Fibroblast of villous mesenchyme (primary cell): ENCODE results near the gene TAS1R2. TPM values are rescaled to one million over a fixed set of nuclear protein-coding genes. Genes with fewer than 3 reads are reported as not detected.
A peak's percentile ranks its signal among the peaks of the same experiment; 100 is the strongest.
"Not testable (repeated sequence)": the region's sequence is repeated elsewhere in the genome, so short reads cannot be mapped to it uniquely, and the experiment has no call there.

Experiments
- DNase-seq: peaks from one replicate; pipeline ENCODE4 v3.0.0-alpha.2; 2010; ENCODE audit warnings: low read depth
- H3K4me3 ChIP-seq: 2 replicates; pipeline ENCODE4 v1.5.1; 2011; ENCODE audit warnings: low read depth, mild to moderate bottlenecking, low read length
- CTCF ChIP-seq: IDR thresholded peaks from 2 replicates; pipeline ENCODE4 v1.5.1; 2012; ENCODE audit warnings: low read depth, mild to moderate bottlenecking, low read length; ENCODE audit not compliant: insufficient read depth
- total RNA-seq: library from RNA; depleted of rRNA; stranded (reverse); fragments of >200 nt; gene quantifications from 2 replicates; pipeline ENCODE4 v1.2.3, GENCODE V29; 2012

TAS1R2 gene
- total RNA-seq, 1 donor = not detected

GRCh38 chr1:18875107-18875795 lies 15.8 kb upstream of the TAS1R2 start:
- TF ChIP-seq CTCF = peak; percentile 86
- H3K4me3 ChIP-seq = no peak overlapping the region
- DNase-seq = peak; percentile 85

GRCh38 chr1:18874600-18874999 lies 15.1 kb upstream of the TAS1R2 start:
- H3K4me3 ChIP-seq = no peak overlapping the region
- no peak for TF ChIP-seq CTCF
- no peak for DNase-seq

- H3K4me3 ChIP-seq = no peak overlapping the region
- no peak for DNase-seq
- no peak for TF ChIP-seq CTCF
These were observed 14.6 kb upstream of the TAS1R2 start for GRCh38 chr1:18874036-18874435.

- no peak for TF ChIP-seq CTCF
- no peak overlapping the region for H3K4me3 ChIP-seq
- no peak for DNase-seq
These were observed 12.7 kb upstream of the TAS1R2 start for GRCh38 chr1:18872071-18872611.

GRCh38 chr1:18871401-18872070 lies 12.1 kb upstream of the TAS1R2 start:
- H3K4me3 ChIP-seq = no peak overlapping the region
- no peak for DNase-seq

GRCh38 chr1:18870957-18871356 lies 11.5 kb upstream of the TAS1R2 start:
- no peak for DNase-seq
- no peak overlapping the region for H3K4me3 ChIP-seq
- TF ChIP-seq CTCF = no peak

More at GRCh38 chr1:18871401-18872070, 12.1 kb upstream of the TAS1R2 start:
- TF ChIP-seq CTCF = no peak

- not testable (repeated sequence) for DNase-seq, H3K4me3 ChIP-seq
These were observed 11.1 kb upstream of the TAS1R2 start for GRCh38 chr1:18870595-18870865.
